NCI-H1105 (cell line): ENCODE results near the gene EZR.

ENCODE experiments used
- DNase-seq: peaks from one replicate; lab custom pipeline; 2025; lab: John Stamatoyannopoulos, UW

EZR gene

GRCh38 chr6:158819213-158819976 is at the start of gene EZR:
Gene EZR (minus strand): TSS chr6:158819368. CDS start chr6:158818093, 1,275 bp downstream.
- DNase-seq = peak; percentile 84

- no peak for DNase-seq
These were observed 48.9 kb upstream of the EZR start for GRCh38 chr6:158868122-158868480.

- no peak for DNase-seq
These were observed 48.4 kb upstream of the EZR start for GRCh38 chr6:158867381-158868121.

- no peak for DNase-seq
These were observed 46.6 kb upstream of the EZR start for GRCh38 chr6:158865769-158866168.

GRCh38 chr6:158863646-158864045 is 44.5 kb upstream of the EZR start:
- no peak for DNase-seq

GRCh38 chr6:158861686-158862381 is 42.7 kb upstream of the EZR start:
- DNase-seq = no peak

- no peak for DNase-seq
These were observed 41.2 kb upstream of the EZR start for GRCh38 chr6:158860279-158860865.

- no peak for DNase-seq
These were observed 37.1 kb upstream of the EZR start for GRCh38 chr6:158856261-158856660.

- no peak for DNase-seq
These were observed 35.3 kb upstream of the EZR start for GRCh38 chr6:158854214-158855101.

GRCh38 chr6:158853880-158854213 is 34.7 kb upstream of the EZR start:
- no peak for DNase-seq

GRCh38 chr6:158853072-158853879 is 34.1 kb upstream of the EZR start:
- DNase-seq = no peak

GRCh38 chr6:158852312-158853071 is 33.3 kb upstream of the EZR start:
- DNase-seq = no peak

- DNase-seq = no peak
These were observed 31.6 kb upstream of the EZR start for GRCh38 chr6:158850807-158851115.

GRCh38 chr6:158849899-158850806 is 31.0 kb upstream of the EZR start:
- DNase-seq = no peak

- DNase-seq = no peak
These were observed 29.3 kb upstream of the EZR start for GRCh38 chr6:158848490-158848895.

GRCh38 chr6:158847786-158848185 is 28.6 kb upstream of the EZR start:
- DNase-seq = no peak

- no peak for DNase-seq
These were observed 27.9 kb upstream of the EZR start for GRCh38 chr6:158847012-158847529.

GRCh38 chr6:158843751-158844683 is 24.8 kb upstream of the EZR start:
- no peak for DNase-seq
